HEK293 (cell line): ENCODE results near the gene STRN.

ENCODE experiments used
- CTCF ChIA-PET: fragments of 350-600 bp; formaldehyde crosslinking; extraction: SDS; loops from one replicate; lab custom pipeline; 2021; ENCODE audit warnings: antibody characterized with exemption; lab: Yijun Ruan, JAX
- POLR2A ChIA-PET: fragments of 300-600 bp; formaldehyde crosslinking; extraction: SDS; loops from one replicate; lab custom pipeline; 2020; ENCODE audit warnings: antibody characterized with exemption, inconsistent platforms; lab: Yijun Ruan, JAX
- H3K27ac ChIP-seq: fragments of 200-500 bp; sonication (Bioruptor generic); 2 replicates; pipeline ENCODE4 v1.5.1; 2014; ENCODE audit warnings: low read depth, low read length, control low read depth, inconsistent platforms; ENCODE audit errors: extremely low read depth
- H3K36me3 ChIP-seq, 2 experiments: fragments of 200-500 bp in 1 of 2; sonication (Bioruptor generic) in 1 of 2; 1 replicate in 1 of 2; 2 replicates in 1 of 2; pipeline ENCODE4 v1.5.1; 2014 to 2017; ENCODE audit warnings: inconsistent platforms in 2 of 2, low read length in 2 of 2; ENCODE audit not compliant: control insufficient read depth in 2 of 2, insufficient read depth in 1 of 2
- H3K4me1 ChIP-seq: fragments of 200-500 bp; sonication (Bioruptor generic); 2 replicates; pipeline ENCODE4 v1.5.1; 2014; ENCODE audit warnings: mild to moderate bottlenecking, low read length, inconsistent platforms; ENCODE audit not compliant: control insufficient read depth, insufficient read depth
- H3K4me3 ChIP-seq: 2 replicates; pipeline ENCODE4 v1.5.1; 2011; ENCODE audit warnings: low read depth, mild to moderate bottlenecking, control low read depth, low read length, moderate library complexity
- H3K9me3 ChIP-seq: fragments of 200-500 bp; sonication (Bioruptor generic); 2 replicates; pipeline ENCODE4 v1.5.1; 2014; ENCODE audit warnings: low read depth, low read length, inconsistent platforms; ENCODE audit not compliant: control insufficient read depth, insufficient read depth
- HOXC10 ChIP-seq: sonication (generic); formaldehyde crosslinking; IDR thresholded peaks from 2 replicates; pipeline ENCODE4 v1.8.1; 2023; ENCODE audit warnings: mild to moderate bottlenecking, missing genetic modification reagents
- KLF10 ChIP-seq: fragments of 450-650 bp; IDR thresholded peaks from 2 replicates; pipeline ENCODE4 v1.5.1; 2018; ENCODE audit warnings: missing biosample characterization, mild to moderate bottlenecking, missing genetic modification characterization
- KLF17 ChIP-seq: fragments of 450-650 bp; formaldehyde crosslinking; IDR thresholded peaks from 2 replicates; pipeline ENCODE4 v1.5.1; 2016; ENCODE audit warnings: missing biosample characterization, missing genetic modification characterization
- MZF1 ChIP-seq: fragments of 450-650 bp; formaldehyde crosslinking; IDR thresholded peaks from 2 replicates; pipeline ENCODE4 v1.5.1; 2017; ENCODE audit warnings: missing biosample characterization, missing genetic modification characterization, borderline replicate concordance
- WT1 ChIP-seq: fragments of 450-650 bp; formaldehyde crosslinking; IDR thresholded peaks from 2 replicates; pipeline ENCODE4 v1.5.1; 2016; ENCODE audit warnings: missing biosample characterization, missing genetic modification characterization
- ZBTB49 ChIP-seq: fragments of 450-650 bp; formaldehyde crosslinking; IDR thresholded peaks from 2 replicates; pipeline ENCODE4 v1.5.1; 2016; ENCODE audit warnings: missing biosample characterization, missing genetic modification characterization, low read depth
- ZBTB7A ChIP-seq: fragments of 450-650 bp; formaldehyde crosslinking; IDR thresholded peaks from 2 replicates; pipeline ENCODE4 v1.5.1; 2016; ENCODE audit warnings: low read depth, missing biosample characterization, missing genetic modification characterization
- ZFP3 ChIP-seq: fragments of 450-650 bp; formaldehyde crosslinking; IDR thresholded peaks from 2 replicates; pipeline ENCODE4 v1.5.1; 2016; ENCODE audit warnings: low read depth, missing biosample characterization, missing genetic modification characterization
- ZFP69B ChIP-seq: fragments of 450-650 bp; formaldehyde crosslinking; IDR thresholded peaks from 2 replicates; pipeline ENCODE4 v1.5.1; 2016; ENCODE audit warnings: missing biosample characterization, missing genetic modification characterization
- ZNF140 ChIP-seq: fragments of 450-650 bp; formaldehyde crosslinking; IDR thresholded peaks from 2 replicates; pipeline ENCODE4 v1.5.1; 2016; ENCODE audit warnings: missing biosample characterization, missing genetic modification characterization
- ZNF16 ChIP-seq: fragments of 450-650 bp; formaldehyde crosslinking; IDR thresholded peaks from 2 replicates; pipeline ENCODE4 v1.5.1; 2016; ENCODE audit warnings: low read depth, missing biosample characterization, missing genetic modification characterization
- ZNF202 ChIP-seq: fragments of 450-650 bp; formaldehyde crosslinking; IDR thresholded peaks from 2 replicates; pipeline ENCODE4 v1.5.1; 2016; ENCODE audit warnings: missing biosample characterization, missing genetic modification characterization, borderline replicate concordance
- ZNF248 ChIP-seq: fragments of 450-650 bp; formaldehyde crosslinking; IDR thresholded peaks from 2 replicates; pipeline ENCODE4 v1.5.1; 2017; ENCODE audit warnings: missing biosample characterization, missing genetic modification characterization
- ZNF266 ChIP-seq: fragments of 450-650 bp; formaldehyde crosslinking; IDR thresholded peaks from 2 replicates; pipeline ENCODE4 v1.5.1; 2016; ENCODE audit warnings: missing biosample characterization, missing genetic modification characterization, low read depth
- ZNF324 ChIP-seq: fragments of 450-650 bp; formaldehyde crosslinking; IDR thresholded peaks from 2 replicates; pipeline ENCODE4 v1.5.1; 2016; ENCODE audit warnings: missing biosample characterization, missing genetic modification characterization
- ZNF391 ChIP-seq: fragments of 450-650 bp; formaldehyde crosslinking; IDR thresholded peaks from 2 replicates; pipeline ENCODE4 v1.5.1; 2016; ENCODE audit warnings: low read depth, missing biosample characterization, missing genetic modification characterization, borderline replicate concordance
- ZNF473 ChIP-seq: fragments of 450-650 bp; formaldehyde crosslinking; IDR thresholded peaks from 2 replicates; pipeline ENCODE4 v1.5.1; 2017; ENCODE audit warnings: missing biosample characterization, missing genetic modification characterization
- ZNF513 ChIP-seq: fragments of 450-650 bp; IDR thresholded peaks from 2 replicates; pipeline ENCODE4 v1.5.1; 2018; ENCODE audit warnings: missing biosample characterization, missing genetic modification characterization
- ZNF571 ChIP-seq: fragments of 450-650 bp; formaldehyde crosslinking; IDR thresholded peaks from 2 replicates; pipeline ENCODE4 v1.5.0; 2017; ENCODE audit warnings: missing biosample characterization, missing genetic modification characterization
- ZNF747 ChIP-seq: fragments of 450-650 bp; formaldehyde crosslinking; IDR thresholded peaks from 2 replicates; pipeline ENCODE4 v1.5.1; 2016; ENCODE audit warnings: missing biosample characterization, missing genetic modification characterization
- ZNF843 ChIP-seq: fragments of 450-650 bp; formaldehyde crosslinking; IDR thresholded peaks from 2 replicates; pipeline ENCODE4 v1.5.1; 2016; ENCODE audit warnings: missing biosample characterization, missing genetic modification characterization
- ZXDB ChIP-seq: fragments of 450-650 bp; formaldehyde crosslinking; IDR thresholded peaks from 2 replicates; pipeline ENCODE4 v1.5.1; 2016; ENCODE audit warnings: missing biosample characterization, missing genetic modification characterization

STRN gene

GRCh38 chr2:36976065-36976464, 9.7 kb upstream of the STRN start:
- TF ChIP-seq KLF17 (tag by site-specific recombination) (no peak), HOXC10 (no peak), ZNF248 (no peak)
- H3K4me3 ChIP-seq: no peak overlapping the region
- no peaks in the 10 kb centered on the region for H3K9me3 ChIP-seq
- no peaks in the 10 kb centered on the region for H3K4me1 ChIP-seq
- ChIA-PET POLR2A (interaction anchor here (1.0 kb wide), 1 partner anchor 9 kb away, joined by 6 read pairs; the partner anchor contains the start of gene STRN), CTCF (interaction anchor here (0.6 kb wide), 1 partner anchor 72 kb away, joined by 3 read pairs; no protein-coding TSS in a partner anchor)
- H3K36me3 ChIP-seq: peaks cover 3 to 8% of the 10 kb centered on the region in 2 experiments; a peak in 2 of 3 replicates
- H3K27ac ChIP-seq: no peak overlapping the region

- no peak for TF ChIP-seq ZFP3 (tag by site-specific recombination)
- no peak for TF ChIP-seq ZNF140 (tag by site-specific recombination)
- no peak for TF ChIP-seq ZNF391 (tag by site-specific recombination)
- no peak for TF ChIP-seq ZNF473 (tag by site-specific recombination)
- no peak for TF ChIP-seq ZNF324 (tag by site-specific recombination)
- TF ChIP-seq KLF10 (tag by site-specific recombination): no peak
- TF ChIP-seq ZNF513: no peak
- no peak for TF ChIP-seq ZNF266
- no peak for TF ChIP-seq ZFP69B
- no peak for TF ChIP-seq ZNF16 (tag by site-specific recombination)
- no peak for TF ChIP-seq ZNF747 (tag by site-specific recombination)
- TF ChIP-seq MZF1 (tag by site-specific recombination): no peak
- no peak for TF ChIP-seq ZBTB49
- TF ChIP-seq WT1 (tag by site-specific recombination): no peak
- TF ChIP-seq ZNF571 (tag by site-specific recombination): no peak
- no peak for TF ChIP-seq ZXDB (tag by site-specific recombination)
- TF ChIP-seq ZNF202 (tag by site-specific recombination): no peak
- no peak for TF ChIP-seq ZBTB7A
- TF ChIP-seq ZNF843 (tag by site-specific recombination): no peak
- ChIA-PET POLR2A (no interaction called here), CTCF (interaction anchor here (0.6 to 0.7 kb wide), 3 partner anchors 9 to 197 kb away, joined by 3 to 4 read pairs (median 4); partner anchors contain the start of gene STRN)
- Histone ChIP-seq H3K36me3 (peaks cover under 1 to 8% of the 10 kb centered on the region in 2 experiments; a peak in 2 of 3 replicates), H3K4me1 (no peaks in the 10 kb centered on the region), H3K4me3 (no peak overlapping the region), H3K9me3 (no peaks in the 10 kb centered on the region), H3K27ac (no peak overlapping the region)
Measured at GRCh38 chr2:36975306-36975705, 9.0 kb upstream of the STRN start.
